Measurements from ENCODE around the gene EIF2B2. TPM values are rescaled to one million over a fixed set of nuclear protein-coding genes. Genes with fewer than 3 reads are reported as not detected.

EIF2B2 gene
- total RNA-seq, 1 experiment from 2014 or later = 48.3 TPM

DNA sequence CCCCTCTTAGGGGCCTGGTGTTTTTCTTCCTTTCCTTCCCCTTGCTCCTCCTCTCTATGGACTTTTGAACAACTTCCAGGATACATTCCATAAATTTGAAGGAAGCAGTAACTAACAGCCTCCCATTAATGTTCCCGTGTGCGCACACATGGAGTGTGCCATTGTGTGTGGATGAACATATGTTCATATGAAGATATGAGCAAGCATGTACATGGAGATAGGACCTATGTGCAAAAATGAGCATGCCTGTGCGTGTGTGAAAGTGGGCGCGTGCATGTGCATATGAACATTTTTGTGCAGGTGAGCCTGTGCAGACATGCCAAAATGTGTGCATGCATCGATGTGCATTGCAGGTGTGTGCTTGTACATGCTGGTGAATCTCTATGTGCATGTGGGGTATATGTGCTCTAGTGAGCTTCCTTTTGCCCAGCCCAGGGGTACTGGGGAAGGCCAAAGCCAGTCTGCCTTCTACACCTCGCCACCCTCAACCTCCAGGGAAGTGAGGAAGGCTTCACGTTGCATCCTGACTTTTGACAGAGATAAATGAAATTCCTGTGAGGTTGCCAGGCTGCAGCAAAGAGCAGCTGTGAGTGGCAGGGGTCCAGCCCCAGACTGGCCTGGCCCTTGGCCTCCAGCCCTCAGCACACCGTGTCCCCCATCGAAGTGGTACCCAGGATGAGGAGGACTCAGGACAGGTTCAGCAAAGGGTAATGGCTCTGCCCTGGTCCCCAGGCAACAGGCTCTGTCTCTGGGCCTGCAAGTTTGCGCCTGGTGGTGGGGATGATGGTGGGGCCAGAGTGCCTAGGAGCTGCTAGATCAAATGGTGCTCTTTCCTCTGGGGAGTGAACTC, 26.2 kb upstream of the EIF2B2 start:
- Histone ChIP-seq H3K9ac (ENCODE audit: extremely low read depth, insufficient read length, low read length) (no peak overlapping the region), H3K23ac (ENCODE audit: insufficient read length, low read depth, low read length) (no peak overlapping the region), H4K91ac (ENCODE audit: insufficient read length, low read depth, low read length) (no peak overlapping the region), H2BK5ac (ENCODE audit: insufficient read length, low read length) (no peak overlapping the region), H2BK120ac (ENCODE audit: low read depth, low read length, poor library complexity, severe bottlenecking) (no peak overlapping the region), H3K18ac (ENCODE audit: insufficient read length, low read depth, low read length) (no peak overlapping the region), H3T11ph (ENCODE audit: low read length) (no peak overlapping the region), H3K27me3 (ENCODE audit: insufficient read depth, low read length) (no peaks in the 10 kb centered on the region), H4K5ac (ENCODE audit: insufficient read length, low read depth, low read length) (no peak overlapping the region), H2AFZ (ENCODE audit: low read length) (no peak overlapping the region), H3K56ac (ENCODE audit: insufficient read length, low read depth, low read length) (no peak overlapping the region), H2BK15ac (ENCODE audit: low read depth, low read length) (no peak overlapping the region), H3K14ac (ENCODE audit: insufficient read depth, low read length) (no peak overlapping the region), H3K4me2 (ENCODE audit: insufficient read depth, insufficient read length, low read length) (no peak overlapping the region), H2BK12ac (ENCODE audit: insufficient read length, low read depth, low read length) (no peak overlapping the region), H2AK5ac (ENCODE audit: insufficient read length, low read length) (no peak overlapping the region), H3K23me2 (ENCODE audit: insufficient read length, low read depth, low read length, poor library complexity, severe bottlenecking) (no peaks in the 10 kb centered on the region), H2BK20ac (ENCODE audit: low read depth, low read length, poor library complexity, severe bottlenecking) (no peak overlapping the region), H3K9me3 (ENCODE audit: control insufficient read depth, low read depth, low read length) (no peaks in the 10 kb centered on the region), H3K79me2 (ENCODE audit: insufficient read depth, low read length) (no peaks in the 10 kb centered on the region), H3K79me1 (ENCODE audit: insufficient read depth, low read depth, low read length, poor library complexity, severe bottlenecking) (no peaks in the 10 kb centered on the region), H4K20me1 (ENCODE audit: control insufficient read depth, insufficient read depth, insufficient read length) (no peaks in the 10 kb centered on the region), H3K4me1 (ENCODE audit: insufficient read depth, low read length) (no peaks in the 10 kb centered on the region; the same call in 1 of the 2 replicates), H3K4ac (ENCODE audit: low read depth, low read length) (no peak overlapping the region), H4K8ac (replicated peaks; ENCODE audit: insufficient read length, low read depth, low read length) (no peak overlapping the region), H3K27ac (ENCODE audit: insufficient read length, low read depth, low read length) (no peak overlapping the region)
- Mint-ChIP-seq H3K36me3 (ENCODE audit: insufficient read depth in 1 of 3, low read depth in 3 of 3) (no peaks in the 10 kb centered on the region), H3K27ac (peak overlapping the region in 1 of 3 experiments; percentile 70; a peak in 1 of 7 replicates), H3K27me3 (ENCODE audit: low read depth) (no peaks in the 10 kb centered on the region; the same call in 1 of the 2 replicates), H3K4me3 (peak overlapping the region in 1 of 2 experiments; percentile 2; a peak in 1 of 5 replicates), H3K4me1 (peaks cover 36 to 57% of the 10 kb centered on the region in 2 experiments), H3K9me3 (no peaks in the 10 kb centered on the region)
- whole genome bisulfite sequencing (ENCODE audit: extremely low coverage, insufficient read length, low lambda C conversion rate) = no CpG with 5 or more reads among the region's 11 CpGs
- TF ChIP-seq, protein P1, sequence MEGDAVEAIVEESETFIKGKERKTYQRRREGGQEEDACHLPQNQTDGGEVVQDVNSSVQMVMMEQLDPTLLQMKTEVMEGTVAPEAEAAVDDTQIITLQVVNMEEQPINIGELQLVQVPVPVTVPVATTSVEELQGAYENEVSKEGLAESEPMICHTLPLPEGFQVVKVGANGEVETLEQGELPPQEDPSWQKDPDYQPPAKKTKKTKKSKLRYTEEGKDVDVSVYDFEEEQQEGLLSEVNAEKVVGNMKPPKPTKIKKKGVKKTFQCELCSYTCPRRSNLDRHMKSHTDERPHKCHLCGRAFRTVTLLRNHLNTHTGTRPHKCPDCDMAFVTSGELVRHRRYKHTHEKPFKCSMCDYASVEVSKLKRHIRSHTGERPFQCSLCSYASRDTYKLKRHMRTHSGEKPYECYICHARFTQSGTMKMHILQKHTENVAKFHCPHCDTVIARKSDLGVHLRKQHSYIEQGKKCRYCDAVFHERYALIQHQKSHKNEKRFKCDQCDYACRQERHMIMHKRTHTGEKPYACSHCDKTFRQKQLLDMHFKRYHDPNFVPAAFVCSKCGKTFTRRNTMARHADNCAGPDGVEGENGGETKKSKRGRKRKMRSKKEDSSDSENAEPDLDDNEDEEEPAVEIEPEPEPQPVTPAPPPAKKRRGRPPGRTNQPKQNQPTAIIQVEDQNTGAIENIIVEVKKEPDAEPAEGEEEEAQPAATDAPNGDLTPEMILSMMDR (conservative IDR thresholded peaks at IDR 0.05) = no peak
- peak; percentile 19 for DNase-seq

Measured in H9 (cell line).